HG02981 (cell line): ENCODE results near the gene DOK1.

Experiments
- ATAC-seq: cut with Tn5 transposase; IDR thresholded peaks from one replicate; pipeline ENCODE4 v1.9.1; 2021; ENCODE audit warnings: mild to moderate bottlenecking, moderate library complexity; ENCODE audit not compliant: unreplicated experiment

The DOK1 gene

GRCh38 chr2:74553892-74554819, at the start of gene DOK1, which contains the start of gene LOXL3:
Gene DOK1 (plus strand): TSS chr2:74554720. CDS start chr2:74554755, 35 bp downstream.
Gene LOXL3 (minus strand): TSS chr2:74553942. CDS start chr2:74552634, 1,308 bp downstream.
- ATAC-seq: peak; percentile 40

- no peak for ATAC-seq
These were observed 48.9 kb upstream of the DOK1 start for GRCh38 chr2:74505448-74506246.

DNA sequence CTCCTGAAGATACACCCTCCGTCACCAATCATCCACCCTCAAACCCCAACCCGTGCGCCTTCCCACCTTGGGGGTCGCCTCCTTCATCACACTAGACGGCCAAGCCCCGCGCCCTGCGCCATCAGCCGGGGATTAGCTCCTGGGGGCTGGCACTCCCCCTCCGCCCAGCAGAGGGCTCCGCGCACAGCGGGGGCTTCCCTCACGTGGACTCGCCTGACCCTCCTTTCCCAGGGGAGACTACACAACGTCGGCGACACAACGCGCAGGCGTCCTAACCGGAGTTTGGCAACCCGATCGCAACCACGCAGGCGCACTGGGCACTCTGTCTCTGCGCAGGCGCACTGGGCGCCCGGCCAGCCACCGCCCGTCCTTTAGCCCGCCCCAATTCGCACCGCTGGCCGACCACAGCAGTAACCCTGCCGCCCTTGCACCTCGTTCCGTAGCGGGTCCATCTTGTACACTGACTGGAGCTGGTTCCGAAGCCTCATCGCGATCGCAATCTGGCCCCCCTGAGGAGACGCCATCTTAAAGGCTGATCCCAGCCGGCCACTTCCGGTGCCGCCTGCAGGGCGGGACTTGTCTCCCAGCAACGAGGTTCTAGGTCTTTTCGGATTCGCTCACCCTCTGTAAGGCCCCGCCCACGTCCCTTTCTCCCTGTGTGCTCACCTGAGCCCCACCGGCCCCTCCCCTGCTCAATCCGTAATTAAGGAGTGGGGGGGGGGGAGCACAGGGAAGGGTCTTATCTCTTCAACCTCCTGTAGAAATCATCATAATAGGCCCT, 47.2 kb upstream of the DOK1 start, which contains the start of gene PCGF1:
Gene PCGF1 (minus strand): TSS at position 551 of the 781 bp plus-strand sequence. CDS start 27 bp downstream, at position 524.
- ATAC-seq: peak; percentile 84

DNA sequence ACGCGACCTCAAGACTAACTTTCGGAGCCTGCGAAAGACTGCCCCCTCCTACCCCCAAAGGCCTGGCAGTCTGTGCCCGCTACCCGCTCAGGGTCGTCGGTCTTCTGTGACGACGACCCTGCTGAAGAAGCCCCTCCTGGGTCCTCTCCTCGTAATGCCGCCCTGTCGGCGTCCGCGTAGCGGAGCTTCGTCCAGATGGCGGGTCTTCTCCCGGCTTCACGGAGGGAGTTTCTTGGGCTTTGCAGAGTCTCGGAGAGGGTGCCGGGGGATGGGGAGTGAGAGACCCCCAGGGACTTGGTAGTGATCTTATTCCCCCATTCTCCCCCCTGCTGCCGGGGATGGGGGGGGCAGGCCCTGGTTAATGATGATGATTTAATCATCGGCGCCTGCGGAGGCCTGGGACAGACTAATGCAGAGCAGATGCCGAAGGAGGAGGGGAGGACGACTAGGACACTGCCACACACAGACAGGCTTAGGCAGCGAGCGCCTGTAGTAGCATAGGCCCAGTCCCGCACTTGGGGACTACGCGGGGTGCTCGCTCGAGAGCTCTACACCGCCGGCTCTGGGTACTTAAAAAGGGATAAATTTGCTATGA, 46.5 kb upstream of the DOK1 start:
- ATAC-seq: no peak

DNA sequence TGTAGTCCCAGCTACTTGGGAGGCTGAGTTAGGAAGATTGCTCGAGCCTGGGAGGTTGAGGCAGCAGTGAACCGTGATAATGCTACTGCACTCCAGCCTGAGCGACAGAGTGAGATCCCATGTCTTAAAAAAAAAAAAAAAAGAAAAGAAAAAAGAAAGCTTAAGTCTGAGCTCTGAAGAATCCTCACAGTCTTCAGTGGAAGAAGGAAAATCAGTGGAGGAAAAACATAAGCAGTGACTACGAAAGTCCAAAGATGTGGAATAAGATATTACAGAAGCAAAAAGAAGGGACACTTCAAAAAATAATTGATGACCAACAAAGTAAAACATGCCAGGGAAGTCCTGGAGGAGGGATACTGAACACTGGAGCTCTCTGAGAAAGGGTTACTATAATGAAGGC, 44.2 kb upstream of the DOK1 start:
- ATAC-seq: no peak

DNA sequence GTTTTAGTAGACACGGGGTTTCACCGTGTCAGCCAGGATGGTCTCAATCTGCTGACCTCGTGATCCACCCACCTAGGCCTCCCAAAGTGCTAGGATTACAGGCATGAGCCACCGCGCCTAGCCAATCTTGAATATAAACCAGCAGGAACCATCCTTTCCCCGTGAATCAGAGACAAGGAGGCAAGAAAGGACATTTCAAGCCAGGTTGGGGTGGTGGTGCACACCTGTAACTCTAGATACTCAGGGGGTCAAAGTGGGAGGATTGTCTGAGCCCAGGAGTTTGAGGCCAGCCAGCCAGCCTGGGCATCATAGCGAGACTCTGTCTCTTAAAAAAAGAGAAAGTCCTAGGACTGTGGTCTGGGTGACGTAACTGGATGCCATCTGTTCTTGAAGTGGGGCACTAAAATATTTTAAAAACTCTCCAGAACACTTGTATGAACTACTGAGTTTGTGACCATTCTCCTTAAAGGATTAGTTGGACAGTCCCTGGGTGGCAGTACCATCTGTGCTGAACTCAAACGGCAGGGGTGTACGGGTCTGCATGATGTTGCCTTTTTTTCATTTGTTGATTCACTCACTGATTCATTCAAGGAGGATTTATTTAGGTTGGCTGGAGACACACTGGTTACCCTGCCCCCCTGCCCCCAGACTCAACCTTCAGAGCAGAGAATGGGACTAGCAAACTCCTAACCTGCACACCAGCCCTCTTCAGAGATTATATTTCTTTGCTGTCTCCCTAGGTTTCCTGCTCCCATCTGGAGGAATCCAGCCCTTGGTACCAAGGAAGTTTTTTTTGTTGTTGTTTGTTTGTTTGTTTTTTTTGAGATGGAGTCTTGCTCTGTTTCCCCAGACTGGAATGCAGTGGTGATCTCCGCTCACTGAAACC, 43.2 kb upstream of the DOK1 start:
- ATAC-seq: no peak

DNA sequence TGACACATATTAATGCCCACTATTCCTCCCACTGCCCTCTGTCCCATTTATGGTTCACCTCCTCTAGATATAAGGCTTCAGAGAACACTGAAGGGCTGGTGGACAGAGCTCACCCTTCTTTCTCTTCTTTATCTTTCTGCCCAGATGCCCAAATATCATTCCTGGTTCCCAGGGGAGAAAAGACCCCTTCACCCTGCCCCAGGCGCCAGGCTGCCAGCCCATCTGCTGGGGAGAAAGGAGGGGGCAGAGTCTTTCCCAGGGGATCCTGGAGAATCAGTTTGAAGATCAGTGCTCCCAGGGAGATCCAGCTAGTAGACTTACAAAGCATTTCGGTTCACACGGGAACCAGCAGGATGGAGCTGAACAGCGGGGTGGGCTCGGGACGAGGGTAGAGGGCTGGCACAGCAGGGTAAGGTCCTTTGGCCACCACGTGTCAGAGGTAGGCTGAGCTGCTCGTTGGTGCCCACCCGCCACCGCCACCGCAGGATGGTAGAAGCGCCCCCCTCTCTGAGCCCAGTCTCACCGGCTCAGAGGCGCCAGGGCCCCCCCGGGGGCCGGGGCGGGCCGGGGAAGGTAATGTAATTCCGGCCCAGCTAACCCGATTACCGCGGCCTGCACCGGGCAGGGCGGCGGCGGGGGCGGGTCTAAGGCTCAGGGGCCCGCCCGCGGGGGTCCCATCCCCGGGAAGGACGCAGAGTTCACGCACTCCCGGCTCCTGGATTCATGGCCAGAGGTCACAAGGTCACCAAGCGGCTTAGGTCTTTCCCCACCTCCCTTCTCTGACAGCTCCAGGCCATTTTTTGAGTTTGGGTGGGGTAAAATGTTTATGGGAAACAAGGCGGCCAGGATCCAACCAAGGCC, 41.5 kb upstream of the DOK1 start:
- ATAC-seq: no peak

DNA sequence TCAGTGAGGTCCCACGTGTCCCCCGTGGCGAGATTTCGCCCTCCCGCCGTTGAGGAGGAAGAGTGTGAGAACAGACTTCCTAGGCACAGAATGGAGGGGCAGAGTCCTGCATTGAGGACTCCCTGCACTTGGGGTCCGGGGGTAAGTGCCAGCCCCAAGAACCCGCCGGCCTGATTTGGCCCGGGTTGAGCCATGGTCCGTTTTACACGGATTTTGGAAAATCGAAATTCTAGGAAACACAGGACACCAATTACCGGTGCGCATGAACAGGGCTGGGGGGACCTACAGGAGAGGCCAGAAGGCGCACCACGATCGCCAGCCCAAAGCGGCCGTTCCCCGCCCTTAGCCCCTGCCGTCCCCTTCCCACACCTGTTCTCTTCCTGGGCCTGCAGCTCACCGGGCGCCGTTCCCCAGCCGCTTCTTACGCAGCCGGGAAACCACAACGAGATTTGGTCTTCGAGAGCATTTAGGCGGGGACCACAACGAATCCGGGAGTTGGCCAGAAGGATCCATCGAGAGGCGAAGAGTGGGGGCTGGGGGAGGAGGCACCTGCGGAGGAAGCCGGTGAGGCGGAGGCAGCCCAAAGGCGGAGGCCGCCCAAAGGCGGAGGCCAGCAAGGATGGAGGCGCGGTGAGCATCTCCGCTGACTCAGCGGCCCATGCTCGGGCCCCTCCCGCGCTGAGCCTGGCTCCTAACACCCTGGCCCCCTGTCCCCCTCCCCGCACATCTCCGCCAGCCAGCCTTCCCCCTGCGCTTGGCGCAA, 40.7 kb upstream of the DOK1 start:
- no peak for ATAC-seq

GRCh38 chr2:74514368-74515270, 39.9 kb upstream of the DOK1 start, which contains the start of gene TLX2:
Gene TLX2 (plus strand): TSS chr2:74514450. CDS start chr2:74514807, 357 bp downstream.
- no peak for ATAC-seq

DNA sequence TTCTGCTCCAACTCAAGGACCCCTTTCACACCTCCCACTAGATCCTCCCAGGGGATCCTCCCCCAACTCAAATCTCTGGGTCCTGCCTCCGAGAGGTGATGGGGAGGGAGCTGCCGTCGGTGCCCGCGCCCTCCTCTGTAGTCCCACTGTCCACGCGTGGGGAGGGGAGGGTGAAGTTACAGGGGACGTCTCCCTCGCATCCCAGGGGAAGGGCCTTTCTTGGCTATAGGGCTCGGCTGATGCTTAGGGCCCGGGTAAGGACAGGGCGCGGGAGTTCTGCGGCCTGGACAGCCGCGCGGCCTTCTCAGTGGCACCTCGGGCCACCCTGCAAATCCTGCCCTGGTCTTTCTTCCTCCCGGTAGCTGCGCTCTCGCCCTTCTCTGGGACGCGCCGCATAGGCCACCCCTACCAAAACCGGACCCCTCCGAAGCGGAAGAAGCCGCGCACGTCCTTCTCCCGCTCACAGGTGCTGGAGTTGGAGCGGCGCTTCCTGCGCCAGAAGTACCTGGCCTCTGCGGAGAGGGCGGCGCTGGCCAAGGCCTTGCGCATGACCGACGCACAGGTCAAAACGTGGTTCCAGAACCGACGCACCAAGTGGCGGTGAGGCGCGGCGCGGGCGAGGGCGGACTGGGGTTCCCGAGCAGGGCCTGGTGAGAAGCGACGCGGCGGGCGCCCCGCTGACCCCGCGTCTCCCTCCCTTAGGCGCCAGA, 39.1 kb upstream of the DOK1 start:
- peak; percentile 2 for ATAC-seq

DNA sequence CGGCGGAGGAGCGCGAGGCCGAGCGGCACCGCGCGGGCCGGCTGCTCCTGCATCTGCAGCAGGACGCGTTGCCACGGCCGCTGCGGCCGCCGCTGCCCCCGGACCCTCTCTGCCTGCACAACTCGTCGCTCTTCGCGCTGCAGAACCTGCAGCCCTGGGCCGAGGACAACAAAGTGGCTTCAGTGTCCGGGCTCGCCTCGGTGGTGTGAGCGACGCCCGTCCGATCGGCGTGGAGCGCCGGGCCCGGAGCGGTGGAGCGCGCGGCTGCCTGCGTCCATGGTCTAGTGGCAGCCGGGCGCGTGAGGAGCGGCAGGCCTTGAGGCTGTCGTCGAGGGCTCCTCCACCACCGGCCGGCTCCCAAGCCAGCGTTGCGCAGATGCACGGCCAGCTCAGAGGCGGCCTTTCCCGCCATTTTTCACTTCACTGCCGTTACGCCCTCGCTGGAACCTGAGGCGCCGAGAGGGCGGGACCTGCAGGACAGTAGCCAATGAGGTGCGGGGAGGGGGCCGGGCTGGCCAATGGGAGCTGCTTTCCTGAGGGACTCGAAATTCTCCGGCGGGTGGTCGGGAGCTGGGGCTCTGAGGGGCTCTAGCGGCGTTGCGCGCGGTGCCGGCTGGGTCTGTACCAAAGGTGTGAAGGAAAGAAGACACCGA, 38.4 kb upstream of the DOK1 start:
- ATAC-seq: peak; percentile 57

DNA sequence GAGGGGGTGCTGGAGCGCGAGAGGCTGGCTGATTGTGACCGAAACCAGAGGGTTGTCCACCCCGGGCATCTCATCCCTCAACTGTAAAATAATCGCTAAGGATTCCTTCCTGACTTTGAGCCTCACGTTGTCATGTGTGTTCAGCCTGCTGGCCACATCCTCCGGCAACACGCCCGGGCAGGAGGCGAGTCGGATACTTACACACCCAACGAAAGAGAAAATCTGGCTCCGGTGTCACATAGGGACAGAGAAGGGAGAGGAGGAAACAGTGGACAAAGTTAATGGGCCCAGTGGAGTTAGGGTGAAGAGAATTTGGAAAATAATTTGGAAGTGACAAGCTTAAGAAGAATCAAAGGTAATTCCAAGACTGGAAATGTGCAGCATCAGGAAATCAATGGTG, 37.9 kb upstream of the DOK1 start:
- no peak for ATAC-seq

DNA sequence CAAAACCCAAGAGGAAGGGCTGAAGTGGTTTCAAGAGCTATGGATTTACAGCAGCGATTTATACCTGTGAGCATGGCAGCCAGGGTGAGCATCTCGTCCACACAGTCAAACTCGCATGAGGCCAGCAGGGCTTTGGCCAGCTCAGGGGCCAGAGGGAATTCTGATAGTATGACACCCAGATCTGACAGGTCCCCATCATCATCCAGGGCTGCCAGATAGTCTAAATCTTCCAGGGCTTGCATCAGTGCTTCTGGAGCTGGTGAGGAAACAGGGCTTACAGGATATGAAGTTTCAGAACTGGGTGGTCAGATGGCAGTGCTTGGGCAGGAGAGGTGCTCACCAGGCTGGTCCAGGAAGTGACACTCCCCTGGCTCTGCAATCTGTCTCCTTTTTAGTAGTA, 32.0 kb upstream of the DOK1 start:
- ATAC-seq: no peak

DNA sequence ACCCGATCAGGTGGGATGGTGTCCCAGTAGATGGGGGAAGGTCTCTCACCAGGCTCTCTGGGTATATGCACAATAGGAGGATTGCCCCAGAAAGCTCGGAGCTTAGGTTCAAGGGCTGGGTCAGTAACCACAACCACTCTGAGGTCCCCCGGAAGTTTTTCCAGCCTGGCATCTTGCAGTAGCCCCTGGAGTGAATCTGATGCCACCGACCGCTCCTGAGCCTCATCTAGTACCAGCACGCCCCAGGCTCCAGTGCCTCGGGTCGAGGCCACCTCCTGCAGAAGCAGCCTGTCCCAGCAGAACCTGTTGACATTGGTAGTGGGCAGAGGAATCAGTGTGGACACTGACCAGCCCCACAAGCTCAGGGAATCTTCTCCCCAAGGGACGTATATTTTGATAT, 30.5 kb upstream of the DOK1 start:
- ATAC-seq: no peak

GRCh38 chr2:74524955-74525716, 29.4 kb upstream of the DOK1 start:
- ATAC-seq: no peak
